Amniotic epithelial cell (primary cell): ENCODE data around the gene CCR7.

ENCODE experiments used
- DNase-seq: peaks from one replicate; pipeline ENCODE4 v3.0.0-alpha.2; 2010; ENCODE audit warnings: low read depth

The CCR7 gene

GRCh38 chr17:40564883-40565768, at the start of gene CCR7:
Gene CCR7 (minus strand): TSS chr17:40565472. CDS start chr17:40565409, 63 bp downstream.
- DNase-seq, result no peak

GRCh38 chr17:40614431-40615067, 49.3 kb upstream of the CCR7 start:
- no peak for DNase-seq

- DNase-seq, result no peak
These were observed 48.3 kb upstream of the CCR7 start for GRCh38 chr17:40613467-40614154.

- no peak for DNase-seq
These were observed 47.5 kb upstream of the CCR7 start for GRCh38 chr17:40612599-40613244.

- peak; percentile 21 for DNase-seq
These were observed 46.7 kb upstream of the CCR7 start for GRCh38 chr17:40611840-40612474.

GRCh38 chr17:40610359-40610758, 45.1 kb upstream of the CCR7 start:
- no peak for DNase-seq

GRCh38 chr17:40608061-40608581, 42.8 kb upstream of the CCR7 start:
- DNase-seq, result no peak

- DNase-seq, result no peak
These were observed 42.4 kb upstream of the CCR7 start for GRCh38 chr17:40607641-40608040.

GRCh38 chr17:40606548-40607353, 41.5 kb upstream of the CCR7 start:
- DNase-seq, result no peak

GRCh38 chr17:40605306-40605705, 40.0 kb upstream of the CCR7 start:
- no peak for DNase-seq

- DNase-seq, result no peak
These were observed 39.2 kb upstream of the CCR7 start for GRCh38 chr17:40604327-40605080.

- peak; percentile 27 for DNase-seq
These were observed 37.5 kb upstream of the CCR7 start for GRCh38 chr17:40602445-40603443.

GRCh38 chr17:40600486-40601046, 35.3 kb upstream of the CCR7 start:
- no peak for DNase-seq

GRCh38 chr17:40599468-40599763, 34.1 kb upstream of the CCR7 start:
- DNase-seq, result no peak

- no peak for DNase-seq
These were observed 33.6 kb upstream of the CCR7 start for GRCh38 chr17:40598619-40599467.

GRCh38 chr17:40598301-40598618, 33.0 kb upstream of the CCR7 start:
- no peak for DNase-seq

GRCh38 chr17:40597556-40598300, 32.5 kb upstream of the CCR7 start:
- DNase-seq, result no peak
